Left ventricle myocardium inferior (tissue), 1 donor: ENCODE data around the gene STK32C. TPM values are rescaled to one million over a fixed set of nuclear protein-coding genes. Genes with fewer than 3 reads are reported as not detected.
A peak's percentile ranks its signal among the peaks of the same experiment; 100 is the strongest.

ENCODE experiments used
- DNase-seq: peaks from one replicate; pipeline ENCODE4 v3.0.0-alpha.2; 2020
- H3K27ac ChIP-seq: fragments of 200-600 bp; replicated peaks from 2 replicates; pipeline ENCODE4 v1.8.0; 2021
- H3K27me3 ChIP-seq: fragments of 200-600 bp; 2 replicates; pipeline ENCODE4 v1.8.0; 2021; ENCODE audit warnings: low read depth
- H3K36me3 ChIP-seq: fragments of 200-600 bp; 2 replicates; pipeline ENCODE4 v1.8.0; 2021
- H3K4me1 ChIP-seq: fragments of 200-600 bp; 2 replicates; pipeline ENCODE4 v1.8.0; 2021
- H3K4me3 ChIP-seq: fragments of 200-600 bp; 2 replicates; pipeline ENCODE4 v1.8.0; 2021; ENCODE audit warnings: mild to moderate bottlenecking, moderate library complexity
- H3K9me3 ChIP-seq: fragments of 200-600 bp; replicated peaks from 2 replicates; pipeline ENCODE4 v1.8.0; 2021
- CTCF ChIP-seq: fragments of 200-600 bp; IDR thresholded peaks from 2 replicates; pipeline ENCODE4 v1.8.0; 2021; ENCODE audit warnings: antibody characterized with exemption, mild to moderate bottlenecking, borderline replicate concordance
- intact Hi-C: fragments of 100-400 bp; cut with micrococcal nuclease; formaldehyde crosslinking; loops from one replicate; pipeline ENCODE4 v1.11.0; 2022
- total RNA-seq: library from RNA; stranded (reverse); fragmentation: NEBNext Ultra II Directional; extraction: Animal tissue kit (Norgen Biotek cat#: 25700); gene quantifications from one replicate; pipeline ENCODE4 v1.2.1, GENCODE V29; 2021
- donor health status: DM: no; HTN: yes; CAD: no; lungs with severe emphysema.

STK32C gene
- total RNA-seq, 1 donor from 2014 or later, result 4.4 TPM

GRCh38 chr10:132241496-132241895 is 66.3 kb downstream of the STK32C start:
- intact Hi-C loops, result no loop called here
- TF ChIP-seq CTCF, result no peak
- H3K9me3 ChIP-seq, result no peaks in the 10 kb centered on the region
- no peak overlapping the region for H3K4me3 ChIP-seq
- no peak for DNase-seq
- no peaks in the 10 kb centered on the region for H3K36me3 ChIP-seq
- H3K4me1 ChIP-seq, result peaks cover 6% of the 10 kb centered on the region
- no peak overlapping the region for H3K27ac ChIP-seq
- H3K27me3 ChIP-seq, result no peaks in the 10 kb centered on the region

- H3K4me3 ChIP-seq, result no peak overlapping the region
- TF ChIP-seq CTCF, result no peak
- H3K9me3 ChIP-seq, result no peaks in the 10 kb centered on the region
- H3K27me3 ChIP-seq, result no peaks in the 10 kb centered on the region
- H3K27ac ChIP-seq, result no peak overlapping the region
- H3K36me3 ChIP-seq, result no peaks in the 10 kb centered on the region
- intact Hi-C loops, result no loop called here
- no peak for DNase-seq
- H3K4me1 ChIP-seq, result peaks cover 6% of the 10 kb centered on the region
These were observed 66.7 kb downstream of the STK32C start for GRCh38 chr10:132241086-132241485.

GRCh38 chr10:132240581-132240980 is 67.2 kb downstream of the STK32C start:
- intact Hi-C loops, result no loop called here

GRCh38 chr10:132240156-132240555 is 67.6 kb downstream of the STK32C start:
- H3K27ac ChIP-seq, result no peak overlapping the region
- no peaks in the 10 kb centered on the region for H3K27me3 ChIP-seq
- no peaks in the 10 kb centered on the region for H3K36me3 ChIP-seq
- intact Hi-C loops, result no loop called here
- no peak for DNase-seq
- peaks cover 6% of the 10 kb centered on the region for H3K4me1 ChIP-seq
- no peak for TF ChIP-seq CTCF
- H3K4me3 ChIP-seq, result no peak overlapping the region
- no peaks in the 10 kb centered on the region for H3K9me3 ChIP-seq

More at GRCh38 chr10:132240581-132240980, 67.2 kb downstream of the STK32C start:
- no peaks in the 10 kb centered on the region for H3K36me3 ChIP-seq
- no peaks in the 10 kb centered on the region for H3K27me3 ChIP-seq
- H3K9me3 ChIP-seq, result no peaks in the 10 kb centered on the region
- H3K27ac ChIP-seq, result no peak overlapping the region
- TF ChIP-seq CTCF, result no peak
- DNase-seq, result no peak
- H3K4me3 ChIP-seq, result no peak overlapping the region
- peaks cover 6% of the 10 kb centered on the region for H3K4me1 ChIP-seq

GRCh38 chr10:132239126-132240031 is 68.4 kb downstream of the STK32C start:
- no peaks in the 10 kb centered on the region for H3K9me3 ChIP-seq
- DNase-seq, result no peak
- H3K27me3 ChIP-seq, result no peaks in the 10 kb centered on the region
- no peaks in the 10 kb centered on the region for H3K36me3 ChIP-seq
- intact Hi-C loops, result no loop called here
- TF ChIP-seq CTCF, result peak; percentile 21
- no peak overlapping the region for H3K4me3 ChIP-seq
- H3K4me1 ChIP-seq, result peaks cover 6% of the 10 kb centered on the region
- no peak overlapping the region for H3K27ac ChIP-seq
